Lung (tissue), 12 donors: Measurements from ENCODE around the gene TMEM129. TPM values are rescaled to one million over a fixed set of nuclear protein-coding genes. Genes with fewer than 3 reads are reported as not detected.

Experiments
- ATAC-seq: fragments of 200-7000 bp; cut with Tn5 transposase; one replicate; pipeline ENCODE4 v1.9.1; 2020; ENCODE audit warnings: moderate number of reproducible peaks; ENCODE audit not compliant: insufficient read depth, low FRiP score
- DNase-seq, 3 donors: peaks; one replicate each; pipeline ENCODE4 v3.0.0-alpha.2; 2013 to 2017
- H3K27ac ChIP-seq, 2 donors: one replicate each; pipeline ENCODE4 v1.5.1; 2013; ENCODE audit warnings: mild to moderate bottlenecking in 2 of 2, moderate library complexity in 2 of 2, control low read depth in 1 of 2, inconsistent platforms in 1 of 2, low read depth in 1 of 2, low read length in 1 of 2
- H3K27me3 ChIP-seq, 3 donors: one replicate each; pipeline ENCODE4 v1.5.1; 2013; ENCODE audit warnings: low read length in 2 of 3; ENCODE audit not compliant: control insufficient read depth in 3 of 3, insufficient read depth in 3 of 3
- H3K36me3 ChIP-seq, 4 donors: one replicate each; pipeline ENCODE4 v1.5.1; 2013; ENCODE audit warnings: low read length in 4 of 4, mild to moderate bottlenecking in 1 of 4, moderate library complexity in 1 of 4; ENCODE audit not compliant: control insufficient read depth in 4 of 4, insufficient read depth in 4 of 4
- H3K4me1 ChIP-seq, 5 donors: one replicate each; pipeline ENCODE4 v1.5.1; 2013; ENCODE audit warnings: low read length in 5 of 5, mild to moderate bottlenecking in 2 of 5, moderate library complexity in 1 of 5; ENCODE audit not compliant: control insufficient read depth in 5 of 5, insufficient read depth in 5 of 5
- H3K4me3 ChIP-seq: one replicate; pipeline ENCODE4 v1.5.1; 2013; ENCODE audit warnings: mild to moderate bottlenecking, control low read depth, moderate library complexity
- H3K9ac ChIP-seq, 2 donors: one replicate each; pipeline ENCODE4 v1.5.1; 2013; ENCODE audit warnings: low read length in 2 of 2, control low read depth in 1 of 2; ENCODE audit not compliant: insufficient read depth in 1 of 2
- H3K9me3 ChIP-seq, 4 donors: one replicate each; pipeline ENCODE4 v1.5.1; 2013; ENCODE audit warnings: low read length in 3 of 4, mild to moderate bottlenecking in 1 of 4, moderate library complexity in 1 of 4; ENCODE audit not compliant: control insufficient read depth in 4 of 4, insufficient read depth in 3 of 4
- WGBS, 2 donors: extraction: QIAGEN DNeasy Blood & Tissue Kit; methylation state at CpG; one replicate each; pipeline ENCODE4 v1.1.7; 2013; 5-methylcytosine and 5-hydroxymethylcytosine counted together
- polyA plus RNA-seq, 2 donors: library from polyadenylated mRNA; stranded (reverse); fragments of 200-250 nt; gene quantifications; one replicate each; pipeline ENCODE4 v1.2.1, GENCODE V29; 2013
- total RNA-seq, 2 donors: library from RNA; depleted of rRNA in 1 of 2; stranded (reverse); fragments of >200 nt in 1 of 2; gene quantifications; one replicate each; pipeline ENCODE4 v1.2.1, GENCODE V29; 2014 to 2021
- TF ChIP-seq, protein P1 (sequence below): IDR thresholded peaks from 2 replicates; pipeline ENCODE4 v1.5.1; 2012; ENCODE audit warnings: mild to moderate bottlenecking; ENCODE audit errors: control extremely low read depth, extremely low read depth
- donor health status: control.
- donor health status: control.
- donor health status: Bipolar disorder and iron deficiency.
- donor health status: healthy.
- donor health status: DM: yes; HTN: yes; CAD: no.

TMEM129 gene
- total and polyA plus RNA-seq, 4 donors: 16.6 to 45.2 (median 37.8) TPM

DNA sequence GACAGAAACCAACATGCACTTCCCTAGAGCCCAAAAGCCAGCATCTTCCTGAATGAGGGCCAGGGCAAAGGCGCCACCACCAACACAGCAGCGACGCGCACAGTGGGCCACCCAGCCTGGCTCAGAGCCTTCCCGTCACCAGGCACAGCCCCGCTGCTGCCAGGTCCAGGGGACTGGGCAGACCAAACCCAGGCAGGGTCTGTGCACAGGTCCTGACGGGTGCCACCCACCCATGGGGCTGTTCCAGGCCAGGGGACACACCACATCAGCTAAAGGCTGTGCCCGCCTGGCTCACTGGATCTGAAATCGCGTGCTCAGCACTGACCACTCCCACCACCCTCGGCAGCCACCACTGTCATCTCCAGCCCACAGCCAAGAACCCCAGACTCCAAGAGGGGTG is 50.8 kb downstream of the TMEM129 start:
- H3K27me3 ChIP-seq: no peaks in the 10 kb centered on the region
- no peaks in the 10 kb centered on the region for H3K9me3 ChIP-seq
- TF ChIP-seq, protein P1, sequence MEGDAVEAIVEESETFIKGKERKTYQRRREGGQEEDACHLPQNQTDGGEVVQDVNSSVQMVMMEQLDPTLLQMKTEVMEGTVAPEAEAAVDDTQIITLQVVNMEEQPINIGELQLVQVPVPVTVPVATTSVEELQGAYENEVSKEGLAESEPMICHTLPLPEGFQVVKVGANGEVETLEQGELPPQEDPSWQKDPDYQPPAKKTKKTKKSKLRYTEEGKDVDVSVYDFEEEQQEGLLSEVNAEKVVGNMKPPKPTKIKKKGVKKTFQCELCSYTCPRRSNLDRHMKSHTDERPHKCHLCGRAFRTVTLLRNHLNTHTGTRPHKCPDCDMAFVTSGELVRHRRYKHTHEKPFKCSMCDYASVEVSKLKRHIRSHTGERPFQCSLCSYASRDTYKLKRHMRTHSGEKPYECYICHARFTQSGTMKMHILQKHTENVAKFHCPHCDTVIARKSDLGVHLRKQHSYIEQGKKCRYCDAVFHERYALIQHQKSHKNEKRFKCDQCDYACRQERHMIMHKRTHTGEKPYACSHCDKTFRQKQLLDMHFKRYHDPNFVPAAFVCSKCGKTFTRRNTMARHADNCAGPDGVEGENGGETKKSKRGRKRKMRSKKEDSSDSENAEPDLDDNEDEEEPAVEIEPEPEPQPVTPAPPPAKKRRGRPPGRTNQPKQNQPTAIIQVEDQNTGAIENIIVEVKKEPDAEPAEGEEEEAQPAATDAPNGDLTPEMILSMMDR: no peak
- H3K36me3 ChIP-seq: peaks cover 0 to 2% (median 0%) of the 10 kb centered on the region in 4 donors
- H3K9ac ChIP-seq: no peak overlapping the region
- no peak overlapping the region for H3K4me3 ChIP-seq
- DNase-seq (no peak), ATAC-seq (no peak)
- H3K27ac ChIP-seq: no peak overlapping the region
- WGBS, 2 donors: 90 to 94% methylated on average over 11 of the region's 11 CpGs
- H3K4me1 ChIP-seq: no peaks in the 10 kb centered on the region

DNA sequence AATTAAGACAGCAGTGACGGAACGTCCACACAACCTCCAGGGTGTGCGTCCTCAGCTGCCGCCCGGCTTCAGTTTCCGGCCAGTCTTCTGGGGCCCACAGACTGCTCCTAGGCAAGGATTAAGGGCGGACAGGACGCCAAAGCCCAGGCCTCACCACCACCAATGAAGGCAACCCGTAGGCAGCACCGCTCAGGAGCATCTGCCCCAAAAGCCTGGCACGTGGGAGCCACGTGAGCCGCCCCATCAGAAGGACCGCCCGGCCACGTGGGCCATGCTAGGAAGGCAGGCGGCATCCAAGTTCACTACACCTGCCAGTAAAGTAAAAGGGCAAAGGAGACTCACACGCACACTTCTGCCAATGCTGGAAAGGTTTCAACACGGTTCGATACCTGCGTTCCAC is 51.3 kb downstream of the TMEM129 start:
- Histone ChIP-seq H3K27me3 (no peaks in the 10 kb centered on the region), H3K36me3 (peaks cover 0 to 2% (median 0%) of the 10 kb centered on the region in 4 donors), H3K27ac (no peak overlapping the region), H3K9ac (no peak overlapping the region), H3K9me3 (no peaks in the 10 kb centered on the region), H3K4me1 (no peaks in the 10 kb centered on the region), H3K4me3 (no peak overlapping the region)
- TF ChIP-seq, protein P1: no peak
- 92 to 96% methylated on average over 21 of the region's 21 CpGs for WGBS, 2 donors
- ATAC-seq: no peak
- no peak for DNase-seq

GRCh38 chr4:1669270-1669669 is 51.9 kb downstream of the TMEM129 start:
- Histone ChIP-seq H3K9ac (no peak overlapping the region), H3K36me3 (peaks cover 0 to 2% (median 0%) of the 10 kb centered on the region in 4 donors), H3K4me3 (no peak overlapping the region), H3K4me1 (no peaks in the 10 kb centered on the region), H3K27ac (no peak overlapping the region), H3K27me3 (no peaks in the 10 kb centered on the region), H3K9me3 (no peaks in the 10 kb centered on the region)
- TF ChIP-seq, protein P1: no peak
- no peak for DNase-seq
- ATAC-seq: no peak
- WGBS, 2 donors: 91 to 95% methylated on average over 12 of the region's 12 CpGs

DNA sequence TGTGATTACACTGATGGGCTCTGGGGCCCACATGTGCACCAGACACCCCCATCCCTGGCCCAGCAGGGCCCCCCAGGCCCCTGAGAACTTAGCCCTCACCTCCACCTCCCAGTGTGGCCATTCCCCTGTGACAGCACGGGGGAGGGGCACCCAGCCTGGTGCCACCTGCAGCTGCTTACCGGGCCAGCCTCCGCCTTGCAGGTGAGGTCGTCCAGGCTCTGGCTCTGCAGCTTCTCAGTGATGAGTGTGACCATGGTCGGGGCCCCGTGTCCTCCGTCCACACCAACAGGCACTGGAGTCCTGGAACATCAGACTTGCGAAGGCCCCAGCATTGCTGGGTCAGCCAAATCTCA is 52.7 kb downstream of the TMEM129 start:
- no peak overlapping the region for H3K27ac ChIP-seq
- no peak for ATAC-seq
- 91 to 92% methylated on average over 8 of the region's 8 CpGs for WGBS, 2 donors
- DNase-seq: no peak
- H3K9me3 ChIP-seq: no peaks in the 10 kb centered on the region
- H3K36me3 ChIP-seq: peaks cover 0 to 2% (median 0%) of the 10 kb centered on the region in 4 donors
- no peaks in the 10 kb centered on the region for H3K4me1 ChIP-seq
- no peak overlapping the region for H3K9ac ChIP-seq
- H3K27me3 ChIP-seq: no peaks in the 10 kb centered on the region
- H3K4me3 ChIP-seq: no peak overlapping the region
- TF ChIP-seq, protein P1: no peak
